Measurements from ENCODE around the gene KCP. TPM values are rescaled to one million over a fixed set of nuclear protein-coding genes. Genes with fewer than 3 reads are reported as not detected.

The KCP gene
- total RNA-seq, 2 donors from 2014 or later, result 0.81 to 1.6 TPM

GRCh38 chr7:128881458-128882125 is 28.9 kb downstream of the KCP start:
- ATAC-seq, result no peak
- intact Hi-C loops (cut with DNase I, micrococcal nuclease), result no loop called here
- peak in 1 of 2 donors; percentile 18 for DNase-seq

DNA sequence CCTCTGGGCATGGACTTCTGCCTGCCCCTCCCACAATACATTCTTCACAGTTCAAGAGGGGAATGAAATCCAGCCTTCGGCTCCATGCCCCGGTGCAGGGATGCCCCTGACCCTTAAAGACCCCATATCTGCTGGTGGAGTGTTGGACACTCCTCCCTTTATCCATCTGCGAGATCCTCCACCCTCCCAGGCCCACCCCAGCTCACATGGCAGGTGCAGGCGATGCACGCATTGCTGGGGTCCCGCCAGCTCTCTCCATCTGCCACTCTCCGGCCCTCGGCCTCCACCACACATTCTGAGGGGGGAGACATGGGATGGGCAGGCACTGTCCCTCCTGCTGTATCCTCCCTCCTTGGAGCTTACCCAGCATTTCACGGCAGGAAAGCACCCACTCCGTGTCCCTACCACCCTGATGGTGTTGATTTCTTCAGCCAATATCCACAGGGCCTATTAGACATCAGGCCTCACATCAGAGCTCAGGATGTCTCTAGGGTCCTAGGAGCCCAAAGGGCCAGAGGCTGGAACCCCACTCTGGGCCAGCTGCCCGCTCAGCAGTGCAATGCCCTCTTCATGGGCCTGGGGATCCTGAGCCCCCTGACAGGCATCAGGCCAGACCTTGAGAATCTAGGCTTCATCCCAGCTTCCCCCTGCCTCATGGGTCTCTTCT is 29.6 kb downstream of the KCP start:
- DNase-seq (peak in 1 of 2 donors; percentile 9), ATAC-seq (no peak)
- intact Hi-C loops (cut with DNase I, micrococcal nuclease), result no loop called here

GRCh38 chr7:128879939-128880746 is 30.4 kb downstream of the KCP start:
- intact Hi-C loops (cut with DNase I, micrococcal nuclease), result no loop called here
- ATAC-seq (peak; percentile 70), DNase-seq (peak; percentile 50 to 71)

DNA sequence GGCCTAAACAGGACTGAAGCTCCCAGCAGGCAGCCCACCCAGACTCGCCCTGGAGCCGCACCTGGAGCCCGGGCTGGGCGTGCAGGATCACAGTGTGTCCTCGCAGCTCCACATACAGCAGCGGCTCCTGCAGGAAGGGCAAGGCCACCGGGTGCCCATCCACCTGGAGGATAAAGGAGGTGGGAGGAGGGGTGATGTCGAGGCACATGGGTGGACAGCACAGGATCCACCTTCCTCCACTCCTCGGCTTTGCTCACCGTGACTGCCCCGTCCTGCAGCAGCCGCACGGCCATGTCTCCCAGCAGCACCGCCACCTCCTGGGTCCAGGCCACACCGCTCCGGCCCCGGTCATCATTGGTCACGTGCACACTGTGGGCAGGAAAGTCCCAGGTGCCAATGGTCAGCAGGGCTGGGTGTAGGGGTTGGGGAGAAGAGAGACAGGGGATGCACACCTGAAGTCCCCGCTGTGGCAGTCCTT is 31.0 kb downstream of the KCP start:
- ATAC-seq (no peak), DNase-seq (peak in 1 of 2 donors; percentile 28)
- intact Hi-C loops (cut with DNase I, micrococcal nuclease), result no loop called here

DNA sequence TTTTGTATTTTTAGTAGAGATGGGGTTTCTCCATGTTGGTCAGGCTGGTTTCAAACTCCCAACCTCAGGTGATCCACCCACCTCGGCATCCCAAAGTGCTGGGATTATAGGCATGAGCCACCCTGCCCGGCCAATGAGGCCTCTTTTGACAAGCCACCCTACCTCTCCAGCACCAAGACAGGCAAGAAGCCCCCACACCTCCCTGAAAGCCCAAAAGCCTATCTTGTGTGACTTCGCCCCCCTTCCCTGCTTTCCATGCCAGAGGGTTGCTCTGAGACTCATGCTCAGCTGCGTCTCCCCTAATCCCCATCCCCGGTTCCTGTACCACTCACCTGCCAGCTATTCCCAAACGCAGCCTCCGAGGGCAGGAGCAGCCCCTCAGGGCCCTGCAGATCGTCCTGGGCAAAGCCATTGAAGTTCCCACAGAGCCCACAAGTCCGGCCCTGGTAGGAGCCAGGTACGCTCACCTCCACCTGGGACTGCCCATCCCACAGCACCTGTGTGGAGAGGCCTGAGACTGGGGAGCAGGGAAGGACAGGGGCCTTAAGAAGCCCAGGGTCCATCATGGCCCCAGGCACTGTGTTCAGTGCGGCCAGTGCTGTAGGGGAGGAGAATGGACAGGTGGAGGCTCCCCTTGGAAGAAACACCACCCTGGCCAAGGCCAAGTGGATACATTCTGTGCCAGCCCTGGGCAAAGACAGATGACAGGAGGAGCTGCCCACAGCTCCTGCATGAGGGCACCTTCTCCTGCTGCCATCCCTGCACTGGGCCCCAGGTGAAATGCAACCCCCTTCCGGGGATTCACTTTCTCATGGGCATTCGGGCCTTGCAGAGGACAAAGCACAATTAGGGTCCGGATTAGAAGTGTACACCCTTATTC is 32.0 kb downstream of the KCP start:
- intact Hi-C loops (cut with DNase I, micrococcal nuclease), result no loop called here

GRCh38 chr7:128877756-128878120 is 32.8 kb downstream of the KCP start:
- ATAC-seq, result no peak
- intact Hi-C loops (cut with DNase I, micrococcal nuclease), result no loop called here
- no peak for DNase-seq

More for the DNA sequence above, 32.0 kb downstream of the KCP start:
- ATAC-seq (no peak), DNase-seq (peak in 1 of 2 donors; percentile 21)

DNA sequence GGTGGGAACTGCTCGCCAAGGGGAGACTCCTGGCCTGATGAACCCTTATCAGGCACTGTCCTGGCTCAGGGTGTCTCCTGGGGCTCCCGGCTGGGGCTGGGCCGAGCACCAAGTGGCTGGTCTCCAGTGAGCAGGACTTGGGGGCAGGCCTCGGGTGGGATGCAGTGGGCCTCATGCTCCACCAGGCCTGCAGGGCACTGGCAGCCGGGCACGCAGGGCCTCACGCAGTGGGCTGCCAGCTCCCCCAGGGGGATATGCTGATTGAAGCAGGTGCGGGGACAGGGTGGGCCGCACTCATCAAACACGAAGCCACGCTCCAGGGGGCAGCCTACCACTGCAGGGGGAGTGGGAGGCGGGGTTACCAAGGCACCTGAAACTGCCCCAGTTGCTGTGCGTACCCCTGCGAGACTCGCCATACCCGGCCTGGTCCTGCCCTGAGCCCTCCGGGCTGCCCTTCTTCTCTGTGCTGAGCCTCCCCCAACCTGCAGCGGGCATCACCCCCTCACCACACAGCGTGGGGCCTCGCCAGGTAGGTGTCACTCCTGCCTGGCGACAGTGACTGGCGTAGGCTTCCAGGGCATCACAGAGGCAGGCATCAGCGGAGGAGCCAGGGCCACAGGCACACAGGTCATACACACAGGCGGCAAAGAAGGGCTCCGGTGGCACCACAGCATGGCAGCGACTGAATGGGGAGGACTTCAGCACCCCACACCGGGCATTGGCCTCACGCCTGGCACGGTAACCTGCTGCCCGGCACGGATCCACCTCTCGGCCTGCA is 33.3 kb downstream of the KCP start:
- ATAC-seq (no peak), DNase-seq (peak in 1 of 2 donors; percentile 25)
- intact Hi-C loops (cut with DNase I, micrococcal nuclease), result no loop called here

- intact Hi-C loops (cut with DNase I, micrococcal nuclease), result no loop called here
These were observed 33.9 kb downstream of the KCP start for GRCh38 chr7:128876586-128876977.

DNA sequence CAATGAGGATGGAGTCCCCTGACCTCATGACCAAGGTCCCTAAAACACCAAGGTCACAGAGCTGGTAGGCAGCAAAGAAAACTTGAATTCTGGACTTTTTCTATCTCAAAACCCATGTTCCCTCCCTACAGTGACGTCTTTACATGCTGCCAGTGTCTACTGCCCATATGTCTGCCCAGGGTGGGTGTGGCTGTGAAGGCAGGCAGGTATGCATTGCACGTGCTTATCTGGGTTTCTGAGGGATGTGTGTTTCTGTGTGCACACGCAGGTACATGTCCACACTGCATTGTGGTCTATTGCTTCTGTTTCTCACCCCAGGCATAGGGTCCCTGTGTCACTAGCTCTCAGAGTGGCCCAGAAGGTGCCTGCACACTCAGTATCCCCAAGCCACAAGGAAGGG is 34.4 kb downstream of the KCP start:
- peak; percentile 58 for ATAC-seq
- DNase-seq, result peak; percentile 51 to 66
- intact Hi-C loops (cut with DNase I, micrococcal nuclease), result no loop called here

More at GRCh38 chr7:128876586-128876977, 33.9 kb downstream of the KCP start:
- ATAC-seq (peak; percentile 65), DNase-seq (peak; percentile 58 to 78)

GRCh38 chr7:128875523-128875948 is 35.0 kb downstream of the KCP start:
- ATAC-seq (no peak), DNase-seq (no peak)
- intact Hi-C loops (cut with DNase I, micrococcal nuclease), result no loop called here

DNA sequence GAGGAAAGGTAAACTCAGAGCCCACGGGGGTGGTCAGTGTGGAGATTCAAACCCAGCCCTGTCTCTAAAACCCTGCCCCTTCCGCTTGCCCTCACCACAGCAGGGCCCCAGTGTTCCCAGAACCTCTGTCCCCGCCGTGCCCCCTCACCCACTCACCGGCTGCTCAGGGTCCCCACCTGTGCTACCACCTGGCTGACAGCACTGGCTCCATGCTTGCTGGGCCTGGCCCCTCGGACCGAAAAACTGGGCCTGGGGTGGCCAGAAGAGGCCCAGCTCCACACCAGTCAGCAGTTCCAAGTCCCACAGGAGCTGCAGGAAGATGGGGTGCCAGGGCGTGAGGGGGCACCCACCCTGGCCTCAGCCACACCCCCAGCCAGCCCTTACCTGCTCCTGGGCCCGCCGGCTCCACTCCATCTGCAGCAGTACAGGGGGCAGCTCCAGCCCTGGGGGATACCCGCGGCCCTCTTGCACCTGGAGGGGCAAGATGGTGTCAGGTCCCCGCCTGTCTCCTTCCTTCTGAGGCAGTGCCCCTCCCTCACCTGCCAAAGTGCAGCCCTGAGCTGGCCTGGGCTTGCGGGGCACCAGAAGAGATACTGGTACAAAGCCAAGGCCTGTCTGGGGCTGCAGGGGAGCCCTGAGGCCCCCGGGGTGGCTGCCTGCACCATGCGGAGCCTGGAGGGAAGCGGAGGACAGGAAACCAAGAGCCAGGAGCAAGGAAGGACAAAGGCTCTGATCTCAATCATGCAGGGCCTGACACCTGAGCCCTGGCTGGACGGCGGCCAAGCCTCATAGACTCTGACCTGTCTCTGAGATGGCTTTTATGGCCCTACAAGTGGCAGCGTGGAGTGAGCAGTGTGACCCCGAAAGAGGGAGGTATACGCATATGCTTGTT is 36.1 kb downstream of the KCP start:
- peak; percentile 80 for ATAC-seq
- intact Hi-C loops (cut with DNase I, micrococcal nuclease), result no loop called here

DNA sequence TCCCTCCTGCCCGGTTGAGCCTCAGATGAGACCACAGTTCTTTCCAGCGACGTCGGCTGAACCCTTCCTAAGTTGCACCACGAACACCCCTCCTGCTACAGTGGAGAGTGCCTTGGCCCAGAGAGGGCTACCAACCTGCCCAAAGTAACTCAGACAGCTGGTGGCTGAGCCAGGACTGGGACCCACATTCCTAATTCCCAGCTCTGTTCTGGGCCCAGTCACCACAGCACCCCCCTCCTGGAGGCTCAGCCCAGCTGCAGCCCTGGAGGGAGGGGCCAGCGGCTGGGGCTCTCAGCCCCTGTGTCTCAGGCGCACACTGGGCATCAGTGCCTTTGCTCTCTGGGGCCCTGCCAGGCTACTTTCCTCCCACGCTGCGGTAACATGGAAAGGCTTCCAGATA is 37.3 kb downstream of the KCP start:
- no peak for DNase-seq
- intact Hi-C loops (cut with DNase I, micrococcal nuclease), result no loop called here
- ATAC-seq, result no peak

More for the DNA sequence above, 36.1 kb downstream of the KCP start:
- DNase-seq, result peak; percentile 90 to 92

DNA sequence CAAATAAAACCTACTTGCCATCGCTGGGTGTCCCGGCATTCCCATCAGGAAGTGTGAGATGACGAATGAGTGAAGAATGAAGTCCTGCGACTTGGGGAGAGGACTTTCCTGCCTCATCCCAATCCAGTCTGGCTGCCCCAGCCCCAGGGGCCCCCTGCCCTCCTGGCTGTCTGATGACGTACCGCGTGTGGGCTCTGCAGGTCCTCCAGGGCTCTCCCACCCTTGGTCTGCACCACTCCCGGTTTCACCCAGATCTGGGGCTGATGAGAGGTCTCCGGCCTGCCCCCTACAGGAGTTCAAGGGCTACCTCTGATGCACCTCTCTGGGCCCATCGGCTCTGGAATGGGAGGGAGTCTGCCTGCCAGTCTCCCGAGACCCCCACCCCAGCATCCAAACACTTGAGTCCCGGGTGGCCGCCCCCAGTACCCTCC is 38.1 kb downstream of the KCP start:
- ATAC-seq (no peak), DNase-seq (no peak)
- intact Hi-C loops (cut with DNase I, micrococcal nuclease), result no loop called here

DNA sequence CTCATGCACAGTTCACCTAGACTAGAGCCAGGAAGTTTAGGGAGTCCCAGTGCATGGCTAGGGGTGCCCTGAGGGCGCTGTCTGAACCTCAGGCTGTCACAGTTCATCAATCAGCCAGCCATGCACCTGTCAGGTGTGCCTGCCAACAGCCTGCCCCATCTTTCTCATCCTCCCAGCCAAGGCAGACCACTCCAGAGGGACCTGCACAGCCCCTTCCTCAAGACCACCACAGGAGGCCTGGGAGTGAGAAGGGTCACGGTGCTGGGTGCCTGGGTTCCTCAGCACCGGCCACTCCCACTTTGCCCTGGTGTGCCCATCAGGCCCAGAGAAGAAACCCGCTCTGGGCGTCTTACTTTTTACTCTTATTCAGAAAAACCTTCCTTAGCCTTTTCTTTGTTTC is 39.5 kb downstream of the KCP start:
- DNase-seq (no peak), ATAC-seq (no peak)
- intact Hi-C loops (cut with DNase I, micrococcal nuclease), result no loop called here

DNA sequence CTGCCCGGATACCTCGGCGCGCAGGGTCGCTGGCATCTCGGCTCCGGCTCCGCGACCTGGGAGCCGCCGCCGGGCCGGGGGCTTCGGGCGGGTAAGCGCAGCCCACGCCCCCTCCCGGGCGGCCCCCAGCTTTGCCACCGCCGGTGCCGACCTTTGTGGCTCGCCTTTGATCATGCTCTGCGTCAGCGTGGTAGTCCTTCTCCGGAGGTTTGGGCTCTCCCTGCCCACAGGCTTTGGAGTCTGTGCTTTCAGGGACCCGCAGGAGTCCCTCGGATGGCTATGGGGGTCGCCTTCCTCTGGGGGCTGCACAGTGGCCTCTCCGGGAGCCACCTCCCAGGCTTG is 40.6 kb downstream of the KCP start:
- ATAC-seq, result no peak
- intact Hi-C loops (cut with DNase I, micrococcal nuclease), result no loop called here
- no peak for DNase-seq

GRCh38 chr7:128869138-128869943 is 41.2 kb downstream of the KCP start:
- DNase-seq (peak; percentile 58 to 75), ATAC-seq (peak; percentile 85)
- intact Hi-C loops (cut with DNase I, micrococcal nuclease), result no loop called here

Measured in left colon (tissue), 2 donors.